CD14-positive monocyte (primary cell): Measurements from ENCODE around the gene POLD3. TPM values are rescaled to one million over a fixed set of nuclear protein-coding genes. Genes with fewer than 3 reads are reported as not detected.

Experiments
- DNase-seq, 3 donors: peaks; one replicate each; pipeline ENCODE4 v3.0.0-alpha.2; 2011 to 2022
- H2AFZ ChIP-seq: 2 replicates; pipeline ENCODE4 v1.6.0; 2012; ENCODE audit warnings: mild to moderate bottlenecking, low read depth, low read length, inconsistent platforms; ENCODE audit not compliant: insufficient read depth, poor library complexity, severe bottlenecking
- H3K27ac ChIP-seq, 2 donors: 1 replicate in 1 of 2; 2 replicates in 1 of 2; pipeline ENCODE4 v1.5.1; 2012 to 2013; ENCODE audit warnings: low read length in 2 of 2, control low read depth in 1 of 2, inconsistent platforms in 1 of 2, low read depth in 1 of 2, mild to moderate bottlenecking in 1 of 2
- H3K27me3 ChIP-seq, 2 donors: one replicate each; pipeline versions ENCODE4 v1.6.0 to v1.6.1; 2011 to 2013; ENCODE audit warnings: low read length in 2 of 2; ENCODE audit not compliant: control insufficient read depth in 2 of 2, insufficient read depth in 2 of 2
- H3K36me3 ChIP-seq, 2 donors: replicated peaks in 1 of 2; 1 replicate in 1 of 2; 2 replicates in 1 of 2; pipeline versions ENCODE4 v1.5.1 to v1.6.1; 2012 to 2013; ENCODE audit warnings: low read length in 2 of 2, control low read depth in 1 of 2, inconsistent platforms in 1 of 2, mild to moderate bottlenecking in 1 of 2; ENCODE audit not compliant: insufficient read depth in 2 of 2, control insufficient read depth in 1 of 2
- H3K4me1 ChIP-seq, 2 donors: 1 replicate in 1 of 2; 2 replicates in 1 of 2; pipeline versions ENCODE4 v1.5.1 to v1.6.1; 2012 to 2013; ENCODE audit warnings: low read length in 2 of 2, control low read depth in 1 of 2, inconsistent platforms in 1 of 2, mild to moderate bottlenecking in 1 of 2, moderate library complexity in 1 of 2; ENCODE audit not compliant: insufficient read depth in 2 of 2, control insufficient read depth in 1 of 2
- H3K4me2 ChIP-seq: replicated peaks from 2 replicates; pipeline ENCODE3; 2012; ENCODE audit warnings: low read length, moderate library complexity, mild to moderate bottlenecking; ENCODE audit not compliant: poor library complexity, severe bottlenecking; ENCODE audit errors: extremely low read depth
- H3K4me3 ChIP-seq, 3 experiments: fragments of 200-600 bp in 1 of 3; sonication (generic) in 1 of 3; replicated peaks in 1 of 3; 1 replicate in 2 of 3; 2 replicates in 1 of 3; pipeline ENCODE4 v1.5.1; 2011 to 2013; ENCODE audit warnings: low read length in 3 of 3, mild to moderate bottlenecking in 3 of 3, control low read depth in 2 of 3, low read depth in 2 of 3, inconsistent platforms in 1 of 3, moderate library complexity in 1 of 3
- H3K79me2 ChIP-seq: 2 replicates; pipeline ENCODE4 v1.6.0; 2012; ENCODE audit warnings: mild to moderate bottlenecking, control low read depth, inconsistent platforms, low read length, moderate library complexity; ENCODE audit not compliant: insufficient read depth
- H3K9ac ChIP-seq: 2 replicates; pipeline ENCODE4 v1.6.0; 2017; ENCODE audit warnings: low read length, mild to moderate bottlenecking; ENCODE audit not compliant: insufficient read depth, poor library complexity, severe bottlenecking
- H3K9me3 ChIP-seq, 2 donors: replicated peaks in 1 of 2; 1 replicate in 1 of 2; 2 replicates in 1 of 2; pipeline versions ENCODE4 v1.5.1 to v1.6.1; 2012 to 2013; ENCODE audit warnings: low read length in 2 of 2, control low read depth in 1 of 2; ENCODE audit not compliant: control insufficient read depth in 1 of 2, insufficient read depth in 1 of 2
- H4K20me1 ChIP-seq: 2 replicates; pipeline ENCODE4 v1.6.0; 2012; ENCODE audit warnings: mild to moderate bottlenecking, low read length, control low read depth, moderate library complexity; ENCODE audit not compliant: insufficient read depth
- H3K27ac Mint-ChIP-seq, 7 donors: one replicate each; pipeline ENCODE4 v1.8.0; 2020; ENCODE audit warnings: mild to moderate bottlenecking in 7 of 7, mixed read lengths in 7 of 7, moderate library complexity in 6 of 7, inconsistent platforms in 2 of 7
- H3K27me3 Mint-ChIP-seq, 3 donors: one replicate each; pipeline ENCODE4 v1.8.0; 2021 to 2022; ENCODE audit warnings: low read depth in 3 of 3, mild to moderate bottlenecking in 3 of 3, mixed read lengths in 3 of 3, moderate library complexity in 3 of 3, inconsistent platforms in 1 of 3
- H3K36me3 Mint-ChIP-seq, 2 donors: one replicate each; pipeline ENCODE4 v1.8.0; 2020; ENCODE audit warnings: mixed read lengths in 2 of 2, inconsistent platforms in 1 of 2, mild to moderate bottlenecking in 1 of 2
- H3K4me1 Mint-ChIP-seq: one replicate; pipeline ENCODE4 v1.8.0; 2020; ENCODE audit warnings: mild to moderate bottlenecking, mixed read lengths
- H3K4me3 Mint-ChIP-seq, 2 donors: one replicate each; pipeline ENCODE4 v1.8.0; 2020; ENCODE audit warnings: mild to moderate bottlenecking in 2 of 2, mixed read lengths in 2 of 2, moderate library complexity in 1 of 2
- H3K9me3 Mint-ChIP-seq, 7 donors: one replicate each; pipeline ENCODE4 v1.8.0; 2020 to 2022; ENCODE audit warnings: mixed read lengths in 7 of 7, mild to moderate bottlenecking in 6 of 7, moderate library complexity in 6 of 7, inconsistent platforms in 2 of 7
- CTCF ChIP-seq: fragments of 200-600 bp; IDR thresholded peaks from one replicate; pipeline ENCODE4 v1.8.0; 2022; ENCODE audit warnings: antibody characterized with exemption, mild to moderate bottlenecking
- WGBS: methylation state at CpG from one replicate; pipeline ENCODE4 v1.1.5; 2013; ENCODE audit warnings: missing lambda C conversion rate; ENCODE audit not compliant: insufficient coverage; 5-methylcytosine and 5-hydroxymethylcytosine counted together
- intact Hi-C, 2 donors: fragments of 100-400 bp; cut with micrococcal nuclease; formaldehyde crosslinking; loops; one replicate each; pipeline versions ENCODE4 v1.15.0 to v1.15.1; 2023
- polyA plus RNA-seq, 3 donors: library from polyadenylated mRNA; depleted of rRNA in 1 of 3; unstranded in 2 of 3; stranded (reverse) in 1 of 3; fragments of 300-500 nt in 2 of 3; fragments of >200 nt in 1 of 3; fragmentation: Illumina TruSeq in 2 of 3; gene quantifications; 1 replicate in 2 of 3; 2 replicates in 1 of 3; pipeline ENCODE4 v1.2.3, GENCODE V29; 2012 to 2021

POLD3 gene
- polyA plus RNA-seq, 3 donors = 11.3 to 29.9 (median 26.2) TPM

- no peaks in the 10 kb centered on the region for H3K4me1 ChIP-seq
- H3K79me2 ChIP-seq = peaks cover 7% of the 10 kb centered on the region
- no peak overlapping the region for H3K4me3 ChIP-seq
- Mint-ChIP-seq H3K4me3 (no peak overlapping the region), H3K9me3 (no peaks in the 10 kb centered on the region), H3K36me3 (peaks cover 86 to 90% of the 10 kb centered on the region in 2 donors), H3K27ac (no peak overlapping the region), H3K27me3 (no peaks in the 10 kb centered on the region), H3K4me1 (peaks cover 7% of the 10 kb centered on the region)
- no peaks in the 10 kb centered on the region for H4K20me1 ChIP-seq
- H3K9me3 ChIP-seq = no peaks in the 10 kb centered on the region
- intact Hi-C loops = no loop called here
- no peak for DNase-seq
- WGBS = 60% methylated on average over 1 of the region's 5 CpGs
- no peak overlapping the region for H3K9ac ChIP-seq
- H3K27ac ChIP-seq = no peak overlapping the region
- TF ChIP-seq CTCF = no peak
- H3K27me3 ChIP-seq = no peaks in the 10 kb centered on the region
- H3K36me3 ChIP-seq = peaks cover 86 to 100% of the 10 kb centered on the region in 2 donors
- no peak overlapping the region for H2AFZ ChIP-seq
- H3K4me2 ChIP-seq = no peak overlapping the region
Observed at GRCh38 chr11:74639533-74639932, 47.2 kb downstream of the POLD3 start.

GRCh38 chr11:74641289-74641688 lies 48.9 kb downstream of the POLD3 start:
- H3K27me3 Mint-ChIP-seq = no peaks in the 10 kb centered on the region
- Histone ChIP-seq H3K9me3 (no peaks in the 10 kb centered on the region), H3K9ac (no peak overlapping the region), H3K4me1 (no peaks in the 10 kb centered on the region), H4K20me1 (no peaks in the 10 kb centered on the region), H3K27me3 (no peaks in the 10 kb centered on the region), H3K27ac (no peak overlapping the region), H3K4me2 (no peak overlapping the region), H3K36me3 (peaks cover 83 to 100% of the 10 kb centered on the region in 2 donors), H3K4me3 (no peak overlapping the region), H3K79me2 (peaks cover 7% of the 10 kb centered on the region), H2AFZ (no peak overlapping the region)
- no peak overlapping the region for H3K4me3 Mint-ChIP-seq
- DNase-seq = no peak
- TF ChIP-seq CTCF = no peak
- H3K36me3 Mint-ChIP-seq = peaks cover 81 to 89% of the 10 kb centered on the region in 2 donors
- no CpG with 5 or more reads among the region's 8 CpGs for WGBS
- H3K27ac Mint-ChIP-seq = no peak overlapping the region
- no peaks in the 10 kb centered on the region for H3K9me3 Mint-ChIP-seq
- intact Hi-C loops = no loop called here
- peaks cover 4% of the 10 kb centered on the region for H3K4me1 Mint-ChIP-seq
